ENCODE results near the gene CTSZ. TPM values are rescaled to one million over a fixed set of nuclear protein-coding genes. Genes with fewer than 3 reads are reported as not detected.

CTSZ gene
- total RNA-seq, result 262 and 278 TPM in 2 replicates

GRCh38 chr20:59006864-59007664 lies at the start of gene CTSZ:
CTSZ (minus strand) TSS chr20:59007254; CDS start chr20:59007128, 126 bp downstream.
- no peaks in the 10 kb centered on the region for H3K27me3 Mint-ChIP-seq
- H3K27ac Mint-ChIP-seq, result peak within 1 kb of the TSS; percentile 99
- peaks cover 36% of the 10 kb centered on the region for H3K36me3 Mint-ChIP-seq (ENCODE audit: low read depth)
- H3K9me3 Mint-ChIP-seq, result no peaks in the 10 kb centered on the region
- ChIA-PET CTCF (no interaction called here), POLR2A (interaction anchor here (0.6 to 5.1 kb wide), 14 partner anchors 10 to 1617 kb away, joined by 3 to 89 read pairs (median 18); partner anchors contain the start of genes ATP5F1E, PRELID3B and TUBB1)
- TF ChIP-seq CTCF (IDR thresholded peaks at IDR 0.05), result no peak
- DNase-seq (peak; percentile 65), ATAC-seq (ENCODE audit: low read depth) (peak; percentile 25)
- intact Hi-C loops (cut with micrococcal nuclease), result loop anchor here (1.0 to 10.0 kb wide), 9 partner anchors 25 to 1616 kb away; partner anchors contain the start of genes ATP5F1E, RAB22A, RBM38 and STX16
- H3K4me1 Mint-ChIP-seq, result peaks cover 61% of the 10 kb centered on the region
- H3K4me3 Mint-ChIP-seq, result peak within 1 kb of the TSS; percentile 95

GRCh38 chr20:59055302-59055701 lies 48.2 kb upstream of the CTSZ start:
- peaks cover 31% of the 10 kb centered on the region for H3K27me3 Mint-ChIP-seq
- intact Hi-C loops (cut with micrococcal nuclease), result loop anchor here (1.0 to 2.0 kb wide), 4 partner anchors 23 to 347 kb away; no protein-coding TSS in a partner anchor

GRCh38 chr20:59051666-59052185 lies 44.7 kb upstream of the CTSZ start:
- CTCF ChIA-PET, result interaction anchor here (1.1 kb wide), 1 partner anchor 36 kb away, joined by 6 read pairs; no protein-coding TSS in a partner anchor

More at GRCh38 chr20:59055302-59055701, 48.2 kb upstream of the CTSZ start:
- no peak for DNase-seq
- peaks cover 1% of the 10 kb centered on the region for H3K9me3 Mint-ChIP-seq
- ChIA-PET POLR2A (no interaction called here), CTCF (interaction anchor here (0.7 to 1.6 kb wide), 5 partner anchors 14 to 185 kb away, joined by 3 to 7 read pairs (median 4); no protein-coding TSS in a partner anchor)
- H3K27ac Mint-ChIP-seq, result no peak overlapping the region
- TF ChIP-seq CTCF (IDR thresholded peaks at IDR 0.05), result no peak
- ATAC-seq (ENCODE audit: low read depth), result no peak
- no peaks in the 10 kb centered on the region for H3K36me3 Mint-ChIP-seq (ENCODE audit: low read depth)
- no peaks in the 10 kb centered on the region for H3K4me1 Mint-ChIP-seq
- H3K4me3 Mint-ChIP-seq, result no peak overlapping the region

GRCh38 chr20:59050437-59050836 lies 43.4 kb upstream of the CTSZ start:
- no peak for ATAC-seq (ENCODE audit: low read depth)
- Mint-ChIP-seq H3K4me1 (no peaks in the 10 kb centered on the region), H3K9me3 (no peaks in the 10 kb centered on the region), H3K27me3 (peaks cover 30% of the 10 kb centered on the region), H3K27ac (no peak overlapping the region), H3K4me3 (no peak overlapping the region), H3K36me3 (ENCODE audit: low read depth) (no peaks in the 10 kb centered on the region)
- no peak for DNase-seq
- intact Hi-C loops (cut with micrococcal nuclease), result no loop called here
- no peak for TF ChIP-seq CTCF (IDR thresholded peaks at IDR 0.05)
- ChIA-PET CTCF (no interaction called here), POLR2A (no interaction called here)

More at GRCh38 chr20:59051666-59052185, 44.7 kb upstream of the CTSZ start:
- Mint-ChIP-seq H3K27ac (no peak overlapping the region), H3K4me3 (no peak overlapping the region), H3K36me3 (ENCODE audit: low read depth) (no peaks in the 10 kb centered on the region), H3K9me3 (peaks cover 1% of the 10 kb centered on the region), H3K4me1 (no peaks in the 10 kb centered on the region), H3K27me3 (peaks cover 31% of the 10 kb centered on the region)
- TF ChIP-seq CTCF (IDR thresholded peaks at IDR 0.05), result no peak
- DNase-seq, result no peak
- ATAC-seq (ENCODE audit: low read depth), result no peak
- POLR2A ChIA-PET, result no interaction called here
- intact Hi-C loops (cut with micrococcal nuclease), result no loop called here

GRCh38 chr20:59048681-59049030 lies 41.6 kb upstream of the CTSZ start:
- ChIA-PET CTCF (no interaction called here), POLR2A (no interaction called here)
- peaks cover 28% of the 10 kb centered on the region for H3K27me3 Mint-ChIP-seq
- no peak for ATAC-seq (ENCODE audit: low read depth)
- DNase-seq, result no peak
- H3K9me3 Mint-ChIP-seq, result no peaks in the 10 kb centered on the region
- intact Hi-C loops (cut with micrococcal nuclease), result no loop called here
- H3K4me1 Mint-ChIP-seq, result peaks cover 13% of the 10 kb centered on the region
- H3K27ac Mint-ChIP-seq, result no peak overlapping the region
- no peak overlapping the region for H3K4me3 Mint-ChIP-seq
- no peak for TF ChIP-seq CTCF (IDR thresholded peaks at IDR 0.05)
- no peaks in the 10 kb centered on the region for H3K36me3 Mint-ChIP-seq (ENCODE audit: low read depth)

All from activated B cell treated with CpG ODN at 0.5 μM for 24 hours (primary cell).